Heart left ventricle (tissue), 13 donors: ENCODE data around the gene CACNA1D.

ENCODE experiments used
- POLR2A ChIP-seq, 2 donors: fragments of 450-650 bp; IDR thresholded peaks; one replicate each; pipeline ENCODE4 v1.6.1; 2017; ENCODE audit warnings: antibody characterized with exemption in 2 of 2, mild to moderate bottlenecking in 2 of 2, moderate library complexity in 2 of 2
- TF ChIP-seq, protein P1 (sequence below), 12 donors: fragments of 200-600 bp; sonication (generic) in 4 of 12; IDR thresholded peaks; one replicate each; pipeline versions ENCODE4 v1.5.0 to v1.8.0; 2018 to 2022; ENCODE audit warnings: antibody characterized with exemption in 12 of 12, mild to moderate bottlenecking in 5 of 12
- donor health status: ischemic (EF 13 %, LVEDD 7.1; RV severe dilation, severe dysfunction).
- donor health status: DM: no; HTN: yes; CAD: no.
- donor health status: DM: no; HTN: no; CAD: no.
- donor health status: ischemic (EF 25% LVEDD 6.9; RV normal size, moderate dysfunction).
- donor health status: ischemic (EF 25% LVEDD 5.7; RV mildly dilated, moderate dysfunction).
- donor health status: ischemic (EF 35%, LVEDD 5.7; RV mildly dilated, moderate dysfunction).
- donor health status: nonischemic (EF 11% LVEDD 7.7; RV severe dilation, severe dysfunction).
- donor health status: DM: yes; HTN: yes; CAD: no.
- donor health status: PGD.
- donor health status: ischemic (EF 29% LVEDD 5.4; RV normal size, mild dysfunction).
- donor health status: nonischemic (EF 23%, LVEDD 6.1; RV moderate dilation, normal function).

DNA sequence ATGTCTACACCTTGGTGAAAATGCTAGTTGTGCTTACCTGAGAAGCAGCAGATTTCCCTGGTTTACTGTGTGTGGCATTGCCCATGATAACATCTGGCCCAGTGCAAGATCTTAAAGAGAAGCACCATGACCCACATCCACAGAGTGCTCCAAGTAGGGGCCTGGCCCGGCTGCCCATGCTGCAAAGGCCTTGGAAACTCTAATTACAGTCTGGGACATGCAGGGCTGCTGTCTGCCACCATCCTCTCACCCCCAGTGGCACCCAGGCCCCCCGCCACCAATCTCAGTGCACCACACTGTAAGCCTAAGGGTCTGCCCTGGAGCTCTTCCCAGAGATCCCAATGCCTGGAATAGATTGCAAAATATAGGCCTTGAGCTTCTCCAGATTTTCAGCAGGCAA lies 219.2 kb downstream of the CACNA1D start:
- TF ChIP-seq POLR2A (IDR thresholded peaks at IDR 0.05): no peak
- TF ChIP-seq, protein P1, sequence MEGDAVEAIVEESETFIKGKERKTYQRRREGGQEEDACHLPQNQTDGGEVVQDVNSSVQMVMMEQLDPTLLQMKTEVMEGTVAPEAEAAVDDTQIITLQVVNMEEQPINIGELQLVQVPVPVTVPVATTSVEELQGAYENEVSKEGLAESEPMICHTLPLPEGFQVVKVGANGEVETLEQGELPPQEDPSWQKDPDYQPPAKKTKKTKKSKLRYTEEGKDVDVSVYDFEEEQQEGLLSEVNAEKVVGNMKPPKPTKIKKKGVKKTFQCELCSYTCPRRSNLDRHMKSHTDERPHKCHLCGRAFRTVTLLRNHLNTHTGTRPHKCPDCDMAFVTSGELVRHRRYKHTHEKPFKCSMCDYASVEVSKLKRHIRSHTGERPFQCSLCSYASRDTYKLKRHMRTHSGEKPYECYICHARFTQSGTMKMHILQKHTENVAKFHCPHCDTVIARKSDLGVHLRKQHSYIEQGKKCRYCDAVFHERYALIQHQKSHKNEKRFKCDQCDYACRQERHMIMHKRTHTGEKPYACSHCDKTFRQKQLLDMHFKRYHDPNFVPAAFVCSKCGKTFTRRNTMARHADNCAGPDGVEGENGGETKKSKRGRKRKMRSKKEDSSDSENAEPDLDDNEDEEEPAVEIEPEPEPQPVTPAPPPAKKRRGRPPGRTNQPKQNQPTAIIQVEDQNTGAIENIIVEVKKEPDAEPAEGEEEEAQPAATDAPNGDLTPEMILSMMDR (IDR thresholded peaks at IDR 0.05): no peak
